Measurements from ENCODE around the gene PKP4.

- TF ChIP-seq SPI1 (IDR thresholded peaks at IDR 0.05; ENCODE audit: low read depth, low read length): no peak
- TF ChIP-seq POLR2A (IDR thresholded peaks at IDR 0.05; ENCODE audit: low read depth, low read length): no peak
These were observed 53.4 kb downstream of the PKP4 start for GRCh38 chr2:158509928-158510797.

All from GM12891 (cell line).